ENCODE measurements around the gene TSPAN18. TPM values are rescaled to one million over a fixed set of nuclear protein-coding genes. Genes with fewer than 3 reads are reported as not detected.

The TSPAN18 gene
- total and polyA plus RNA-seq, 2 of the 4 experiments (the other 2 are of a cell fraction), result 0.36 to 1.1 TPM

- Histone ChIP-seq H2BK5ac (ENCODE audit: low read depth, low read length, poor library complexity, severe bottlenecking) (no peak overlapping the region), H2AFZ (replicated peaks; ENCODE audit: low read length, poor library complexity) (no peak overlapping the region), H4K91ac (ENCODE audit: insufficient read depth, low read depth, low read length) (no peak overlapping the region), H3K14ac (replicated peaks; ENCODE audit: low read depth, low read length) (no peak overlapping the region), H3K4me3 (ENCODE audit: insufficient read depth, low read depth, low read length) (no peak overlapping the region), H4K20me1 (ENCODE audit: insufficient read depth, low read length) (no peaks in the 10 kb centered on the region), H3K79me1 (ENCODE audit: low read depth in 1 of 2, low read length in 2 of 2) (no peaks in the 10 kb centered on the region), H3K27ac (ENCODE audit: insufficient read depth, low read length) (no peak overlapping the region), H4K8ac (ENCODE audit: low read depth in 2 of 2, low read length in 2 of 2) (no peak overlapping the region), H3K9me3 (ENCODE audit: control insufficient read depth, insufficient read depth, low read length) (peaks cover 7% of the 10 kb centered on the region), H3K4me2 (ENCODE audit: low read depth, low read length) (no peak overlapping the region), H3K36me3 (ENCODE audit: control insufficient read depth, insufficient read depth, low read length) (no peaks in the 10 kb centered on the region), H3K4me1 (ENCODE audit: control insufficient read depth, insufficient read depth, low read length) (no peaks in the 10 kb centered on the region), H2BK15ac (ENCODE audit: low read depth, low read length) (no peak overlapping the region), H3K56ac (ENCODE audit: extremely low read depth, insufficient read depth, low read length) (no peak overlapping the region), H4K5ac (ENCODE audit: low read depth, low read length) (no peak overlapping the region), H2BK20ac (ENCODE audit: low read depth, low read length) (no peak overlapping the region), H3K18ac (ENCODE audit: low read depth, low read length) (no peak overlapping the region), H2AK5ac (ENCODE audit: low read depth, low read length) (no peak overlapping the region), H2AK9ac (replicated peaks; ENCODE audit: low read depth, low read length, poor library complexity) (no peak overlapping the region), H3K4ac (ENCODE audit: low read depth, low read length) (no peak overlapping the region), H3K9ac (ENCODE audit: low read depth, low read length) (no peak overlapping the region), H3K9me1 (ENCODE audit: insufficient read depth, low read length) (no peaks in the 10 kb centered on the region), H3K27me3 (ENCODE audit: control insufficient read depth, insufficient read depth, low read length) (peaks cover 39% of the 10 kb centered on the region), H3K23ac (ENCODE audit: low read depth, low read length) (no peak overlapping the region), H2BK120ac (ENCODE audit: low read depth, low read length) (no peak overlapping the region)
- POLR2A ChIA-PET (ENCODE audit: unreplicated experiment), result no interaction called here
- CTCF ChIA-PET, result no interaction called here
- WGBS, 2 experiments (ENCODE audit: extremely low coverage in 2 of 2, insufficient read length in 1 of 2), result no CpG with 5 or more reads among the region's 2 CpGs
- dilution Hi-C loops (cut with HindIII; ENCODE audit: low sequenced_read_pairs, unreplicated experiment) (no loop called here), in situ Hi-C loops (cut with MboI; ENCODE audit: low sequenced_read_pairs) (loop anchor here (25.0 kb wide), 1 partner anchor 598 kb away; the partner anchor contains the start of gene SYT13), intact Hi-C loops (cut with micrococcal nuclease) (no loop called here)
- TF ChIP-seq MAZ (IDR thresholded peaks at IDR 0.05; ENCODE audit: borderline replicate concordance, low read depth, low read length) (no peak), MXI1 (IDR thresholded peaks at IDR 0.05; ENCODE audit: borderline replicate concordance, low read depth, low read length) (no peak), RFX5 (IDR thresholded peaks at IDR 0.05; ENCODE audit: low read depth, low read length) (no peak), RCOR1 (IDR thresholded peaks at IDR 0.05; ENCODE audit: insufficient replicate concordance, low read length) (no peak), USF2 (IDR thresholded peaks at IDR 0.05; ENCODE audit: low read depth, low read length) (no peak), NFE2L2 (IDR thresholded peaks at IDR 0.05; ENCODE audit: low read depth, low read length) (no peak), CHD1 (IDR thresholded peaks at IDR 0.05; ENCODE audit: low read depth, low read length) (no peak), ELK1 (IDR thresholded peaks at IDR 0.05; ENCODE audit: borderline replicate concordance, low read depth, low read length) (no peak), BHLHE40 (IDR thresholded peaks at IDR 0.05; ENCODE audit: low read depth, low read length) (no peak), CEBPB (IDR thresholded peaks at IDR 0.05; ENCODE audit: low read depth, low read length) (no peak), RAD21 (IDR thresholded peaks at IDR 0.05; ENCODE audit: low read length) (no peak), FOS (IDR thresholded peaks at IDR 0.05; ENCODE audit: low read depth, low read length) (no peak), CTCF (conservative IDR thresholded peaks at IDR 0.05; ENCODE audit: low read depth, low read length) (no peak), SMC3 (IDR thresholded peaks at IDR 0.05; ENCODE audit: low read depth, low read length) (no peak), POLR2A (IDR thresholded peaks at IDR 0.05; ENCODE audit: low read depth, low read length) (no peak), MAFK (IDR thresholded peaks at IDR 0.05; ENCODE audit: low read depth, low read length) (no peak)
- BruUV-seq (replicated peaks), result no TSS peak
- DNase-seq (no peak), ATAC-seq (ENCODE audit: low read depth) (no peak)
These were observed 37.5 kb upstream of the TSPAN18 start for GRCh38 chr11:44689265-44689664.

All from IMR-90 (cell line).